ENCODE results near the gene LLCFC1. TPM values are rescaled to one million over a fixed set of nuclear protein-coding genes. Genes with fewer than 3 reads are reported as not detected.

Gene LLCFC1
- polyA plus RNA-seq (2012; ENCODE audit: low read depth, missing spikeins), result not detected

GRCh38 chr7:142939226-142939910, at the start of gene LLCFC1:
Gene LLCFC1, plus strand, starts transcription at chr7:142939484. Its CDS starts 138 bp downstream, at chr7:142939622.
- no peak for TF ChIP-seq POU2F2 (IDR thresholded peaks at IDR 0.05; ENCODE audit: low read depth, low read length)
- no peak for TF ChIP-seq PAX5 (IDR thresholded peaks at IDR 0.05; ENCODE audit: insufficient read depth, low read length, severe bottlenecking)
- no peak for TF ChIP-seq POLR2A (IDR thresholded peaks at IDR 0.05; ENCODE audit: low read depth, low read length)
- TF ChIP-seq TAF1 (IDR thresholded peaks at IDR 0.05; ENCODE audit: low read depth, low read length), result no peak
- no peak for TF ChIP-seq SPI1 (IDR thresholded peaks at IDR 0.05; ENCODE audit: low read depth, low read length)
- no peak for TF ChIP-seq POLR2AphosphoS5 (IDR thresholded peaks at IDR 0.05; ENCODE audit: low read depth, low read length)
- FAIRE-seq (no peak), DNase-seq (ENCODE audit: insufficient read length, low spot score) (peak; percentile 51)

GRCh38 chr7:142889816-142890215, 49.5 kb upstream of the LLCFC1 start:
- TF ChIP-seq POLR2AphosphoS5 (IDR thresholded peaks at IDR 0.05; ENCODE audit: low read depth, low read length), result no peak
- no peak for TF ChIP-seq POU2F2 (IDR thresholded peaks at IDR 0.05; ENCODE audit: low read depth, low read length)
- no peak for TF ChIP-seq TAF1 (IDR thresholded peaks at IDR 0.05; ENCODE audit: low read depth, low read length)
- no peak for TF ChIP-seq POLR2A (IDR thresholded peaks at IDR 0.05; ENCODE audit: low read depth, low read length)
- FAIRE-seq (no peak), DNase-seq (ENCODE audit: insufficient read length, low spot score) (no peak)

GRCh38 chr7:142890874-142891485, 48.3 kb upstream of the LLCFC1 start:
- TF ChIP-seq TAF1 (IDR thresholded peaks at IDR 0.05; ENCODE audit: low read depth, low read length), result no peak
- DNase-seq (ENCODE audit: insufficient read length, low spot score) (no peak), FAIRE-seq (no peak)

GRCh38 chr7:142891490-142892082, 47.7 kb upstream of the LLCFC1 start:
- no peak for TF ChIP-seq PAX5 (IDR thresholded peaks at IDR 0.05; ENCODE audit: insufficient read depth, low read length, severe bottlenecking)
- TF ChIP-seq POU2F2 (IDR thresholded peaks at IDR 0.05; ENCODE audit: low read depth, low read length), result no peak
- no peak for TF ChIP-seq SPI1 (IDR thresholded peaks at IDR 0.05; ENCODE audit: low read depth, low read length)
- TF ChIP-seq POLR2A (IDR thresholded peaks at IDR 0.05; ENCODE audit: low read depth, low read length), result no peak
- no peak for TF ChIP-seq TAF1 (IDR thresholded peaks at IDR 0.05; ENCODE audit: low read depth, low read length)
- no peak for TF ChIP-seq POLR2AphosphoS5 (IDR thresholded peaks at IDR 0.05; ENCODE audit: low read depth, low read length)
- DNase-seq (ENCODE audit: insufficient read length, low spot score) (no peak), FAIRE-seq (no peak)

GRCh38 chr7:142892951-142893350, 46.3 kb upstream of the LLCFC1 start:
- no peak for TF ChIP-seq POLR2A (IDR thresholded peaks at IDR 0.05; ENCODE audit: low read depth, low read length)
- TF ChIP-seq PAX5 (IDR thresholded peaks at IDR 0.05; ENCODE audit: insufficient read depth, low read length, severe bottlenecking), result no peak
- TF ChIP-seq POLR2AphosphoS5 (IDR thresholded peaks at IDR 0.05; ENCODE audit: low read depth, low read length), result no peak
- no peak for TF ChIP-seq SPI1 (IDR thresholded peaks at IDR 0.05; ENCODE audit: low read depth, low read length)
- TF ChIP-seq TAF1 (IDR thresholded peaks at IDR 0.05; ENCODE audit: low read depth, low read length), result no peak
- TF ChIP-seq POU2F2 (IDR thresholded peaks at IDR 0.05; ENCODE audit: low read depth, low read length), result no peak
- no peak for FAIRE-seq
- DNase-seq (ENCODE audit: insufficient read length, low spot score), result no peak

GRCh38 chr7:142894112-142894984, 44.9 kb upstream of the LLCFC1 start:
- no peak for FAIRE-seq
- no peak for DNase-seq (ENCODE audit: insufficient read length, low spot score)
- TF ChIP-seq SPI1 (IDR thresholded peaks at IDR 0.05; ENCODE audit: low read depth, low read length), result no peak
- TF ChIP-seq TAF1 (IDR thresholded peaks at IDR 0.05; ENCODE audit: low read depth, low read length), result no peak
- TF ChIP-seq POU2F2 (IDR thresholded peaks at IDR 0.05; ENCODE audit: low read depth, low read length), result no peak
- TF ChIP-seq PAX5 (IDR thresholded peaks at IDR 0.05; ENCODE audit: insufficient read depth, low read length, severe bottlenecking), result no peak
- TF ChIP-seq POLR2A (IDR thresholded peaks at IDR 0.05; ENCODE audit: low read depth, low read length), result no peak
- TF ChIP-seq POLR2AphosphoS5 (IDR thresholded peaks at IDR 0.05; ENCODE audit: low read depth, low read length), result no peak

GRCh38 chr7:142894985-142895593, 44.2 kb upstream of the LLCFC1 start:
- TF ChIP-seq TAF1 (IDR thresholded peaks at IDR 0.05; ENCODE audit: low read depth, low read length) (no peak), POLR2A (IDR thresholded peaks at IDR 0.05; ENCODE audit: low read depth, low read length) (no peak), SPI1 (IDR thresholded peaks at IDR 0.05; ENCODE audit: low read depth, low read length) (no peak), POU2F2 (IDR thresholded peaks at IDR 0.05; ENCODE audit: low read depth, low read length) (no peak), POLR2AphosphoS5 (IDR thresholded peaks at IDR 0.05; ENCODE audit: low read depth, low read length) (no peak), PAX5 (IDR thresholded peaks at IDR 0.05; ENCODE audit: insufficient read depth, low read length, severe bottlenecking) (no peak)

GRCh38 chr7:142896151-142896550, 43.1 kb upstream of the LLCFC1 start:
- FAIRE-seq, result no peak
- DNase-seq (ENCODE audit: insufficient read length, low spot score), result no peak
- no peak for TF ChIP-seq POU2F2 (IDR thresholded peaks at IDR 0.05; ENCODE audit: low read depth, low read length)
- no peak for TF ChIP-seq POLR2AphosphoS5 (IDR thresholded peaks at IDR 0.05; ENCODE audit: low read depth, low read length)
- no peak for TF ChIP-seq POLR2A (IDR thresholded peaks at IDR 0.05; ENCODE audit: low read depth, low read length)
- no peak for TF ChIP-seq PAX5 (IDR thresholded peaks at IDR 0.05; ENCODE audit: insufficient read depth, low read length, severe bottlenecking)
- TF ChIP-seq SPI1 (IDR thresholded peaks at IDR 0.05; ENCODE audit: low read depth, low read length), result no peak
- TF ChIP-seq TAF1 (IDR thresholded peaks at IDR 0.05; ENCODE audit: low read depth, low read length), result no peak

More at GRCh38 chr7:142894985-142895593, 44.2 kb upstream of the LLCFC1 start:
- no peak for DNase-seq (ENCODE audit: insufficient read length, low spot score)
- no peak for FAIRE-seq
